Endothelial cell of umbilical vein (primary cell): ENCODE results near the gene VDR. TPM values are rescaled to one million over a fixed set of nuclear protein-coding genes. Genes with fewer than 3 reads are reported as not detected.

Experiments used
- BruUV-seq: library from RNA; stranded (reverse); fragments of 400-500 nt; replicated peaks from 2 replicates; lab custom pipeline; 2021; lab: Mats Ljungman, UMichigan
- CTCF ChIA-PET: fragments of 300-600, 350-600 bp; sonication (Branson Sonifier 250); formaldehyde crosslinking; loops from one replicate; lab custom pipeline; 2021; ENCODE audit warnings: antibody characterized with exemption, inconsistent platforms; lab: Charles Lee
- POLR2A ChIA-PET: fragments of 300-600, 350-600 bp; sonication (Branson Sonifier 250); formaldehyde crosslinking; loops from one replicate; lab custom pipeline; 2021; ENCODE audit warnings: antibody characterized with exemption, inconsistent platforms; lab: Charles Lee
- DNase-seq: peaks from one replicate; pipeline ENCODE4 v3.0.0-alpha.2; 2011; ENCODE audit warnings: low read depth, low spot score
- FAIRE-seq: peaks from 2 replicates; lab custom pipeline; 2011; peaks lifted over from hg19 to GRCh38; lab: Jason Lieb, UNC
- H2AFZ ChIP-seq: 2 replicates; pipeline ENCODE4 v1.6.0; 2012; ENCODE audit warnings: low read depth, low read length, control low read depth, inconsistent platforms
- H3K27ac ChIP-seq: 2 replicates; pipeline ENCODE4 v1.5.1; 2011; ENCODE audit warnings: low read depth, mild to moderate bottlenecking, control low read depth, low read length, moderate library complexity; ENCODE audit not compliant: insufficient read depth
- H3K27me3 ChIP-seq, 2 experiments: 2 replicates each; pipeline versions ENCODE4 v1.6.0 to v1.6.1; 2011; ENCODE audit warnings: low read length in 2 of 2, mixed read lengths in 1 of 2; ENCODE audit not compliant: control insufficient read depth in 2 of 2, insufficient read depth in 2 of 2
- H3K36me3 ChIP-seq, 2 experiments: 2 replicates in 1 of 2; 3 replicates in 1 of 2; pipeline ENCODE4 v1.5.1; 2011; ENCODE audit warnings: low read length in 2 of 2, mild to moderate bottlenecking in 1 of 2, moderate library complexity in 1 of 2; ENCODE audit not compliant: control insufficient read depth in 2 of 2, insufficient read depth in 2 of 2; ENCODE audit errors: extremely low read depth in 1 of 2
- H3K4me1 ChIP-seq: 3 replicates; pipeline ENCODE4 v1.5.1; 2011; ENCODE audit warnings: mild to moderate bottlenecking, low read length; ENCODE audit not compliant: control insufficient read depth, insufficient read depth; ENCODE audit errors: extremely low read depth
- H3K4me2 ChIP-seq: 2 replicates; pipeline ENCODE4 v1.6.1; 2011; ENCODE audit warnings: low read length, control low read depth, mixed read lengths; ENCODE audit not compliant: insufficient read depth
- H3K4me3 ChIP-seq, 3 experiments: fragments of 200-600 bp in 1 of 3; sonication (generic), shearing (Covaris generic) in 1 of 3; replicated peaks in 1 of 3; 2 replicates each; pipeline ENCODE4 v1.5.1; 2011 to 2016; ENCODE audit warnings: control low read depth in 3 of 3, low read length in 3 of 3, mild to moderate bottlenecking in 2 of 3, inconsistent platforms in 1 of 3, low read depth in 1 of 3, moderate library complexity in 1 of 3; ENCODE audit not compliant: insufficient read depth in 1 of 3
- H3K79me2 ChIP-seq: 2 replicates; pipeline ENCODE4 v1.6.0; 2012; ENCODE audit warnings: low read length, inconsistent platforms; ENCODE audit not compliant: control insufficient read depth, insufficient read depth
- H3K9ac ChIP-seq: replicated peaks from 2 replicates; pipeline ENCODE3; 2011; ENCODE audit warnings: low read length, control low read depth; ENCODE audit not compliant: insufficient read depth; ENCODE audit errors: extremely low read depth
- H3K9me1 ChIP-seq: replicated peaks from 3 replicates; pipeline ENCODE4 v1.6.0; 2011; ENCODE audit warnings: mild to moderate bottlenecking, low read length; ENCODE audit not compliant: control insufficient read depth, insufficient read depth; ENCODE audit errors: extremely low read depth
- H3K9me3 ChIP-seq: replicated peaks from 2 replicates; pipeline ENCODE4 v1.5.1; 2012; ENCODE audit warnings: low read length, inconsistent platforms; ENCODE audit not compliant: control insufficient read depth, insufficient read depth
- H4K20me1 ChIP-seq: replicated peaks from 2 replicates; pipeline ENCODE3; 2011; ENCODE audit warnings: mild to moderate bottlenecking, low read length; ENCODE audit not compliant: control insufficient read depth, insufficient read depth; ENCODE audit errors: extremely low read depth
- EZH2 ChIP-seq: IDR thresholded peaks from 2 replicates; pipeline ENCODE4 v1.6.1; 2012; ENCODE audit warnings: borderline replicate concordance, low read depth, mild to moderate bottlenecking, moderate library complexity, low read length, inconsistent platforms; ENCODE audit not compliant: severe bottlenecking
- FOS ChIP-seq: IDR thresholded peaks from 2 replicates; pipeline ENCODE4 v1.6.1; 2011; ENCODE audit warnings: mild to moderate bottlenecking, low read length, moderate library complexity, borderline replicate concordance; ENCODE audit not compliant: insufficient read depth
- GATA2 ChIP-seq: IDR thresholded peaks from 2 replicates; pipeline ENCODE4 v1.7.0; 2011; ENCODE audit warnings: low read depth, mild to moderate bottlenecking, moderate library complexity, mixed read lengths, low read length; ENCODE audit not compliant: insufficient read length, insufficient read depth
- JUN ChIP-seq: IDR thresholded peaks from 2 replicates; pipeline ENCODE4 v1.6.1; 2011; ENCODE audit warnings: borderline replicate concordance, low read depth; ENCODE audit not compliant: insufficient read length, insufficient read depth
- MAX ChIP-seq: IDR thresholded peaks from 2 replicates; pipeline ENCODE4 v1.6.1; 2011; ENCODE audit not compliant: insufficient read depth, insufficient read length
- MYC ChIP-seq: IDR thresholded peaks from one replicate; pipeline ENCODE4 v1.6.1; 2011; ENCODE audit warnings: mild to moderate bottlenecking, low read depth, low read length
- POLR2A ChIP-seq: IDR thresholded peaks from 2 replicates; pipeline ENCODE4 v1.6.1; 2012; ENCODE audit warnings: low read depth, mild to moderate bottlenecking, control low read depth, low read length
- POLR2AphosphoS5 ChIP-seq: IDR thresholded peaks from 2 replicates; pipeline ENCODE4 v1.6.1; 2012; ENCODE audit warnings: low read depth, mild to moderate bottlenecking, control low read depth, low read length, moderate library complexity; ENCODE audit not compliant: insufficient read depth
- dilution Hi-C: fragments of 300-500 bp; cut with MboI; formaldehyde crosslinking; loops from one replicate; pipeline ENCODE4 v1.15.0; 2019; ENCODE audit warnings: low sequenced_read_pairs; ENCODE audit not compliant: extremely low pct_ligation_motif_present
- intact Hi-C: fragments of 100-400 bp; cut with micrococcal nuclease; formaldehyde crosslinking; loops from one replicate; pipeline ENCODE4 v1.10.0; 2022
- polyA plus RNA-seq, 4 experiments: library from polyadenylated mRNA; depleted of rRNA in 3 of 4; stranded (reverse) in 3 of 4; unstranded in 1 of 4; fragments of >200 nt; gene quantifications; 2 replicates each; pipeline versions ENCODE4 v1.2.1 to v1.2.3, GENCODE V29; 2011 to 2012; ENCODE audit warnings: missing spikeins in 1 of 4
- total RNA-seq: library from RNA; stranded (reverse); gene quantifications from 2 replicates; pipeline ENCODE4 v1.2.3, GENCODE V29; 2021
- TF ChIP-seq, protein P1 (sequence below), 2 donors: IDR thresholded peaks; 1 replicate in 1 of 2; 2 replicates in 1 of 2; pipeline ENCODE4 v1.5.1; 2011; ENCODE audit warnings: low read length in 2 of 2, mild to moderate bottlenecking in 2 of 2, moderate library complexity in 2 of 2, control low read depth in 1 of 2, inconsistent platforms in 1 of 2, low read depth in 1 of 2; ENCODE audit not compliant: insufficient read depth in 1 of 2; ENCODE audit errors: extremely low read depth in 1 of 2

The VDR gene
- total and polyA plus RNA-seq, 2 donors (not counting 3 experiments of a cell fraction or from before 2014, with no cell fraction given): 0.73 to 0.91 TPM

DNA sequence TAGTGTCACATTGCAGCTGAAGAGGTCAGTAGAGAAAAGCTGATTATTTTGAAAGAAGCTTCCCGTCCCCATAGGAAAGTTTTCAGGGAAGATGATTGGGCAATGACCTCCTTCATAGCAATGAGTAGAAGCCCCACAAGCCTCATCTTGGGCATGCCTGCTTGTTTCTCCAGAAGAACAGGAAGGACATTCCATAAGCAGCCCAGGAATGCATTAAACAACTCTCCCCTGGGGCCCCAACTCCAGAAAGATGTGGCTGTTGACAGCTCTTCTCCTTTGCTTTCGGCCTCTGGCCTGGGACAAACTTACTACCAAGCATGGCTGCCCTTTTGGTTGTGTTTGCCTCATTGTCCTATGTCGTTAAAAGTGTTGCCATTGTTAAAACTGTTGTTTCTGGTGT, 5.7 kb upstream of the VDR start:
- intact Hi-C loops: no loop called here
- Histone ChIP-seq H3K79me2 (no peaks in the 10 kb centered on the region), H2AFZ (no peak overlapping the region), H3K36me3 (no peaks in the 10 kb centered on the region), H3K4me2 (no peak overlapping the region), H3K9me3 (no peaks in the 10 kb centered on the region), H3K4me3 (no peak overlapping the region), H4K20me1 (no peaks in the 10 kb centered on the region), H3K9me1 (no peaks in the 10 kb centered on the region), H3K4me1 (peaks cover under 1% of the 10 kb centered on the region), H3K27ac (no peak overlapping the region), H3K9ac (no peak overlapping the region), H3K27me3 (peaks cover 37 to 48% of the 10 kb centered on the region in 2 experiments)
- no TSS peak for BruUV-seq
- CTCF ChIA-PET: no interaction called here
- dilution Hi-C loops: no loop called here
- TF ChIP-seq FOS: no peak
- no peak for TF ChIP-seq POLR2AphosphoS5
- no peak for TF ChIP-seq MAX
- TF ChIP-seq, protein P1, sequence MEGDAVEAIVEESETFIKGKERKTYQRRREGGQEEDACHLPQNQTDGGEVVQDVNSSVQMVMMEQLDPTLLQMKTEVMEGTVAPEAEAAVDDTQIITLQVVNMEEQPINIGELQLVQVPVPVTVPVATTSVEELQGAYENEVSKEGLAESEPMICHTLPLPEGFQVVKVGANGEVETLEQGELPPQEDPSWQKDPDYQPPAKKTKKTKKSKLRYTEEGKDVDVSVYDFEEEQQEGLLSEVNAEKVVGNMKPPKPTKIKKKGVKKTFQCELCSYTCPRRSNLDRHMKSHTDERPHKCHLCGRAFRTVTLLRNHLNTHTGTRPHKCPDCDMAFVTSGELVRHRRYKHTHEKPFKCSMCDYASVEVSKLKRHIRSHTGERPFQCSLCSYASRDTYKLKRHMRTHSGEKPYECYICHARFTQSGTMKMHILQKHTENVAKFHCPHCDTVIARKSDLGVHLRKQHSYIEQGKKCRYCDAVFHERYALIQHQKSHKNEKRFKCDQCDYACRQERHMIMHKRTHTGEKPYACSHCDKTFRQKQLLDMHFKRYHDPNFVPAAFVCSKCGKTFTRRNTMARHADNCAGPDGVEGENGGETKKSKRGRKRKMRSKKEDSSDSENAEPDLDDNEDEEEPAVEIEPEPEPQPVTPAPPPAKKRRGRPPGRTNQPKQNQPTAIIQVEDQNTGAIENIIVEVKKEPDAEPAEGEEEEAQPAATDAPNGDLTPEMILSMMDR (IDR thresholded peaks at IDR 0.05; ENCODE audit: extremely low read depth in 1 of 2, insufficient read depth in 1 of 2, low read depth in 1 of 2, low read length in 2 of 2): no peak
- no peak for TF ChIP-seq POLR2A
- no peak for TF ChIP-seq MYC
- TF ChIP-seq JUN: no peak
- TF ChIP-seq EZH2: no peak
- no peak for TF ChIP-seq GATA2
- POLR2A ChIA-PET: no interaction called here
- FAIRE-seq: no peak
- DNase-seq: no peak
